GM23338 (cell line): ENCODE measurements around the gene L3MBTL4. TPM values are rescaled to one million over a fixed set of nuclear protein-coding genes. Genes with fewer than 3 reads are reported as not detected.
A peak's percentile ranks its signal among the peaks of the same experiment; 100 is the strongest.

Source experiments
- ATAC-seq: fragments of 200-7000 bp; cut with Tn5 transposase; 3 replicates; pipeline ENCODE4 v1.9.1; 2020
- DNase-seq: peaks from one replicate; pipeline ENCODE4 v3.0.0-alpha.2; 2015; ENCODE audit warnings: low spot score
- H2AFZ ChIP-seq: fragments of 200-600 bp; sonication (generic); 2 replicates; pipeline ENCODE4 v1.8.0; 2016; ENCODE audit warnings: antibody characterized with exemption, mild to moderate bottlenecking, moderate library complexity
- H3F3A ChIP-seq: fragments of 200-600 bp; sonication (generic); replicated peaks from 2 replicates; pipeline ENCODE4 v1.8.0; 2017; ENCODE audit warnings: antibody characterized with exemption, mixed run types, low read depth
- H3K27ac ChIP-seq: fragments of 200-600 bp; sonication (generic); 2 replicates; pipeline ENCODE4 v1.6.1; 2016; ENCODE audit warnings: low read depth
- H3K27me3 ChIP-seq: fragments of 200-600 bp; sonication (generic); 2 replicates; pipeline ENCODE4 v1.8.0; 2016; ENCODE audit warnings: mild to moderate bottlenecking, mixed run types, moderate library complexity; ENCODE audit not compliant: insufficient read depth
- H3K36me3 ChIP-seq: fragments of 200-600 bp; sonication (generic); 2 replicates; pipeline ENCODE4 v1.8.0; 2016; ENCODE audit warnings: mild to moderate bottlenecking; ENCODE audit not compliant: insufficient read depth
- H3K4me1 ChIP-seq: fragments of 200-600 bp; sonication (generic); 2 replicates; pipeline ENCODE4 v1.8.0; 2016; ENCODE audit warnings: mild to moderate bottlenecking, moderate library complexity; ENCODE audit not compliant: insufficient read depth
- H3K4me2 ChIP-seq: fragments of 200-600 bp; sonication (generic); 2 replicates; pipeline ENCODE4 v1.7.1; 2017; ENCODE audit warnings: mixed run types
- H3K4me3 ChIP-seq: fragments of 200-600 bp; sonication (generic); 2 replicates; pipeline ENCODE4 v1.6.1; 2016; ENCODE audit warnings: mixed run types
- H3K79me2 ChIP-seq: fragments of 200-600 bp; sonication (generic); replicated peaks from 2 replicates; pipeline ENCODE4 v1.8.0; 2017; ENCODE audit warnings: mild to moderate bottlenecking; ENCODE audit not compliant: insufficient read depth
- H3K9me2 ChIP-seq: fragments of 200-600 bp; sonication (generic); 2 replicates; pipeline ENCODE4 v1.8.0; 2017; ENCODE audit not compliant: insufficient read depth
- H4K20me1 ChIP-seq: fragments of 200-600 bp; sonication (generic); replicated peaks from 2 replicates; pipeline ENCODE4 v1.8.0; 2017; ENCODE audit warnings: mild to moderate bottlenecking; ENCODE audit not compliant: insufficient read depth
- H3K27ac Mint-ChIP-seq: 2 replicates; pipeline ENCODE4 v1.8.0; 2020; ENCODE audit warnings: inconsistent platforms, mild to moderate bottlenecking, moderate library complexity, mixed read lengths
- H3K27me3 Mint-ChIP-seq: 3 replicates; pipeline ENCODE4 v1.8.0; 2022; ENCODE audit warnings: low read depth, mild to moderate bottlenecking, moderate library complexity, mixed read lengths, inconsistent platforms; ENCODE audit not compliant: insufficient read depth, poor library complexity
- H3K36me3 Mint-ChIP-seq: 3 replicates; pipeline ENCODE4 v1.8.0; 2021; ENCODE audit warnings: low read depth, mild to moderate bottlenecking, inconsistent platforms, moderate library complexity, mixed read lengths
- H3K4me1 Mint-ChIP-seq: 3 replicates; pipeline ENCODE4 v1.8.0; 2020; ENCODE audit warnings: mild to moderate bottlenecking, inconsistent platforms, mixed read lengths
- H3K4me3 Mint-ChIP-seq: 3 replicates; pipeline ENCODE4 v1.8.0; 2021; ENCODE audit warnings: moderate library complexity, mild to moderate bottlenecking, inconsistent platforms, mixed read lengths
- H3K9me3 Mint-ChIP-seq: 3 replicates; pipeline ENCODE4 v1.8.0; 2020; ENCODE audit warnings: moderate library complexity, mild to moderate bottlenecking, inconsistent platforms, mixed read lengths
- CREB1 ChIP-seq: fragments of 250-450 bp; sonication (Bioruptor Pico); IDR thresholded peaks from 2 replicates; pipeline ENCODE4 v1.5.0; 2020; ENCODE audit warnings: low read depth, mild to moderate bottlenecking, moderate library complexity
- EZH2 ChIP-seq: fragments of 200-600 bp; sonication (generic); IDR thresholded peaks from one replicate; pipeline ENCODE4 v1.8.0; 2017; ENCODE audit warnings: antibody characterized with exemption, mild to moderate bottlenecking, low read depth; ENCODE audit not compliant: unreplicated experiment
- EZH2phosphoT487 ChIP-seq: fragments of 200-600 bp; sonication (generic); IDR thresholded peaks from one replicate; pipeline ENCODE4 v1.8.1; 2018; ENCODE audit warnings: antibody characterized with exemption; ENCODE audit not compliant: unreplicated experiment
- JUNB ChIP-seq: IDR thresholded peaks from one replicate; pipeline ENCODE4 v1.6.1; 2016; ENCODE audit warnings: antibody characterized with exemption; ENCODE audit not compliant: unreplicated experiment
- NANOG ChIP-seq: IDR thresholded peaks from 2 replicates; pipeline ENCODE4 v1.6.1; 2016; ENCODE audit warnings: antibody characterized with exemption, borderline replicate concordance
- POLR2AphosphoS5 ChIP-seq: IDR thresholded peaks from 2 replicates; pipeline ENCODE4 v1.6.1; 2016; ENCODE audit warnings: antibody characterized with exemption, low read depth
- STAT1 ChIP-seq: IDR thresholded peaks from one replicate; pipeline ENCODE4 v1.6.1; 2016; ENCODE audit warnings: antibody characterized with exemption; ENCODE audit not compliant: unreplicated experiment
- ZNF114 ChIP-seq: fragments of 250-450 bp; sonication (Bioruptor Pico); IDR thresholded peaks from 2 replicates; pipeline ENCODE4 v1.5.0; 2020; ENCODE audit warnings: mild to moderate bottlenecking, moderate library complexity
- ZNF331 ChIP-seq: fragments of 250-450 bp; sonication (Bioruptor Pico); IDR thresholded peaks from 2 replicates; pipeline ENCODE4 v1.5.0; 2020; ENCODE audit warnings: low read depth, mild to moderate bottlenecking, moderate library complexity
- polyA plus RNA-seq: library from polyadenylated mRNA; unstranded; fragments of >200 nt; fragmentation: Nextera tagmentation; extraction: Ambion mirVana; gene quantifications from 2 replicates; pipeline ENCODE4 v1.2.1, GENCODE V29; 2016
- total RNA-seq: library from RNA; depleted of rRNA; stranded (reverse); fragments of >200 nt; shearing (Covaris generic); gene quantifications from 2 replicates; pipeline ENCODE4 v1.2.3, GENCODE V29; 2014
- TF ChIP-seq, protein P1 (sequence below): fragments of 250-450 bp; sonication (Bioruptor Pico); IDR thresholded peaks from 2 replicates; pipeline ENCODE4 v1.5.0; 2020; ENCODE audit warnings: mild to moderate bottlenecking, moderate library complexity
- TF ChIP-seq, protein P2 (sequence below): IDR thresholded peaks from 2 replicates; pipeline ENCODE4 v1.6.1; 2016; ENCODE audit warnings: antibody characterized with exemption
- TF ChIP-seq, protein P3 (sequence below): IDR thresholded peaks from one replicate; pipeline ENCODE4 v1.6.1; 2018; ENCODE audit warnings: antibody characterized with exemption; ENCODE audit not compliant: unreplicated experiment
- TF ChIP-seq, protein P4 (sequence below), 2 experiments: fragments of 200-600 bp in 1 of 2; sonication (generic) in 1 of 2; conservative IDR thresholded peaks; 2 replicates each; pipeline versions ENCODE4 v1.5.1 to v1.6.1; 2016 to 2017; ENCODE audit warnings: antibody characterized with exemption in 2 of 2, low read depth in 2 of 2, mild to moderate bottlenecking in 2 of 2, moderate library complexity in 1 of 2

Gene L3MBTL4
- total and polyA plus RNA-seq, 2 experiments from 2014 or later = 0.48 to 2.8 TPM

DNA sequence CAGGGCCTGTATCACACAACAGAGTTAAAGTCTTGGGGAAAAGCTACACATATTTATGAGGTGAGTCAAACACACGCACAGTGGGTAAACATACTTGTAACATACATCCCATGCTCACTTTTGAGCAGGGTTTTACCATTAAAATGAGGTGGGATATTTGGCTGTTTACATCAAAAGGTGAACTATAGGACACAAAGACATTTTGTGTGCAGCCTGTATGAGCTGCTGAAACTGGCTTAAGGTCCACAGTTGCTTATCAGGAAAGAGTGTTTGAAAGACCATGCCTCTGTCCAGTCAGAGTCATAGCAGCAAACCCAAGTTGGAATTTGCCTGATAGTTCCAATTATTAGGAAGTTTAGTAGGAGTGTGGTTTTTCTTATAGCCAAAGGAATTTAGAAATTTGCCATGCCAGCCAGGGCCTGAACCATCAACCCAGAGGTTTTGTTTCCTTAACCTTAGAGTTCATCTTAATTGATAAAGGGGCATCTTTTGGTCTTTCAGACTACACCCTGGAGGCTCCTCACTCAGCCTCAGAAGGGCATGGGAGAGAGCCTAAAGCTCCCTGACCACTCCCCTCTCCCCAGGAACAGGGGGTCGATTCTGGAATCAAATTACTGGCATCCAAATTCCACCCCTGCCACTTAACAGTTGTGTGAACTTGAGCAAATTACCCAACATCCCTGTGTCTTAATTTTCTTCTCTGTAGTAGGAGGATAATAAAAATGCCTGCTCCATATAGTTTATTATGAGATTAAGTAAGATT, 29.9 kb upstream of the L3MBTL4 start:
- H3K79me2 ChIP-seq = no peaks in the 10 kb centered on the region
- no peaks in the 10 kb centered on the region for H4K20me1 ChIP-seq
- H3K36me3 Mint-ChIP-seq = no peaks in the 10 kb centered on the region
- H3K27ac ChIP-seq = no peak overlapping the region
- H3K4me1 ChIP-seq = no peaks in the 10 kb centered on the region
- H3K4me1 Mint-ChIP-seq = peaks cover 14% of the 10 kb centered on the region
- H3K27me3 ChIP-seq = no peaks in the 10 kb centered on the region
- DNase-seq (peak; percentile 19), ATAC-seq (peak; percentile 72; the same call in 2 of the 3 replicates)
- H3K9me2 ChIP-seq = no peaks in the 10 kb centered on the region; the same call in 1 of the 2 replicates
- no peak overlapping the region for H3K27ac Mint-ChIP-seq
- H2AFZ ChIP-seq = no peak overlapping the region; the same call in 1 of the 2 replicates
- H3K36me3 ChIP-seq = no peaks in the 10 kb centered on the region
- H3K4me2 ChIP-seq = no peak overlapping the region
- TF ChIP-seq NANOG (no peak), EZH2phosphoT487 (no peak), ZNF114 (CRISPR knock-in tag) (no peak), EZH2 (no peak), POLR2AphosphoS5 (no peak), JUNB (no peak), ZNF331 (CRISPR knock-in tag) (no peak), CREB1 (CRISPR knock-in tag) (no peak), STAT1 (no peak)
- TF ChIP-seq, protein P1, sequence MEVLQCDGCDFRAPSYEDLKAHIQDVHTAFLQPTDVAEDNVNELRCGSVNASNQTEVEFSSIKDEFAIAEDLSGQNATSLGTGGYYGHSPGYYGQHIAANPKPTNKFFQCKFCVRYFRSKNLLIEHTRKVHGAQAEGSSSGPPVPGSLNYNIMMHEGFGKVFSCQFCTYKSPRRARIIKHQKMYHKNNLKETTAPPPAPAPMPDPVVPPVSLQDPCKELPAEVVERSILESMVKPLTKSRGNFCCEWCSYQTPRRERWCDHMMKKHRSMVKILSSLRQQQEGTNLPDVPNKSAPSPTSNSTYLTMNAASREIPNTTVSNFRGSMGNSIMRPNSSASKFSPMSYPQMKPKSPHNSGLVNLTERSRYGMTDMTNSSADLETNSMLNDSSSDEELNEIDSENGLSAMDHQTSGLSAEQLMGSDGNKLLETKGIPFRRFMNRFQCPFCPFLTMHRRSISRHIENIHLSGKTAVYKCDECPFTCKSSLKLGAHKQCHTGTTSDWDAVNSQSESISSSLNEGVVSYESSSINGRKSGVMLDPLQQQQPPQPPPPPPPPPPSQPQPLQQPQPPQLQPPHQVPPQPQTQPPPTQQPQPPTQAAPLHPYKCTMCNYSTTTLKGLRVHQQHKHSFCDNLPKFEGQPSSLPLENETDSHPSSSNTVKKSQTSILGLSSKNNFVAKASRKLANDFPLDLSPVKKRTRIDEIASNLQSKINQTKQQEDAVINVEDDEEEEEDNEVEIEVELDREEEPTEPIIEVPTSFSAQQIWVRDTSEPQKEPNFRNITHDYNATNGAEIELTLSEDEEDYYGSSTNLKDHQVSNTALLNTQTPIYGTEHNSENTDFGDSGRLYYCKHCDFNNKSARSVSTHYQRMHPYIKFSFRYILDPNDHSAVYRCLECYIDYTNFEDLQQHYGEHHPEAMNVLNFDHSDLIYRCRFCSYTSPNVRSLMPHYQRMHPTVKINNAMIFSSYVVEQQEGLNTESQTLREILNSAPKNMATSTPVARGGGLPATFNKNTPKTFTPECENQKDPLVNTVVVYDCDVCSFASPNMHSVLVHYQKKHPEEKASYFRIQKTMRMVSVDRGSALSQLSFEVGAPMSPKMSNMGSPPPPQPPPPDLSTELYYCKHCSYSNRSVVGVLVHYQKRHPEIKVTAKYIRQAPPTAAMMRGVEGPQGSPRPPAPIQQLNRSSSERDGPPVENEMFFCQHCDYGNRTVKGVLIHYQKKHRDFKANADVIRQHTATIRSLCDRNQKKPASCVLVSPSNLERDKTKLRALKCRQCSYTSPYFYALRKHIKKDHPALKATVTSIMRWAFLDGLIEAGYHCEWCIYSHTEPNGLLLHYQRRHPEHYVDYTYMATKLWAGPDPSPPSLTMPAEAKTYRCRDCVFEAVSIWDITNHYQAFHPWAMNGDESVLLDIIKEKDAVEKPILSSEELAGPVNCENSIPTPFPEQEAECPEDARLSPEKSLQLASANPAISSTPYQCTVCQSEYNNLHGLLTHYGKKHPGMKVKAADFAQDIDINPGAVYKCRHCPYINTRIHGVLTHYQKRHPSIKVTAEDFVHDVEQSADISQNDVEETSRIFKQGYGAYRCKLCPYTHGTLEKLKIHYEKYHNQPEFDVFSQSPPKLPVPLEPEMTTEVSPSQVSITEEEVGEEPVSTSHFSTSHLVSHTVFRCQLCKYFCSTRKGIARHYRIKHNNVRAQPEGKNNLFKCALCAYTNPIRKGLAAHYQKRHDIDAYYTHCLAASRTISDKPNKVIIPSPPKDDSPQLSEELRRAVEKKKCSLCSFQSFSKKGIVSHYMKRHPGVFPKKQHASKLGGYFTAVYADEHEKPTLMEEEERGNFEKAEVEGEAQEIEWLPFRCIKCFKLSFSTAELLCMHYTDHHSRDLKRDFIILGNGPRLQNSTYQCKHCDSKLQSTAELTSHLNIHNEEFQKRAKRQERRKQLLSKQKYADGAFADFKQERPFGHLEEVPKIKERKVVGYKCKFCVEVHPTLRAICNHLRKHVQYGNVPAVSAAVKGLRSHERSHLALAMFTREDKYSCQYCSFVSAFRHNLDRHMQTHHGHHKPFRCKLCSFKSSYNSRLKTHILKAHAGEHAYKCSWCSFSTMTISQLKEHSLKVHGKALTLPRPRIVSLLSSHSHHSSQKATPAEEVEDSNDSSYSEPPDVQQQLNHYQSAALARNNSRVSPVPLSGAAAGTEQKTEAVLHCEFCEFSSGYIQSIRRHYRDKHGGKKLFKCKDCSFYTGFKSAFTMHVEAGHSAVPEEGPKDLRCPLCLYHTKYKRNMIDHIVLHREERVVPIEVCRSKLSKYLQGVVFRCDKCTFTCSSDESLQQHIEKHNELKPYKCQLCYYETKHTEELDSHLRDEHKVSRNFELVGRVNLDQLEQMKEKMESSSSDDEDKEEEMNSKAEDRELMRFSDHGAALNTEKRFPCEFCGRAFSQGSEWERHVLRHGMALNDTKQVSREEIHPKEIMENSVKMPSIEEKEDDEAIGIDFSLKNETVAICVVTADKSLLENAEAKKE = no peak
- TF ChIP-seq, protein P2, sequence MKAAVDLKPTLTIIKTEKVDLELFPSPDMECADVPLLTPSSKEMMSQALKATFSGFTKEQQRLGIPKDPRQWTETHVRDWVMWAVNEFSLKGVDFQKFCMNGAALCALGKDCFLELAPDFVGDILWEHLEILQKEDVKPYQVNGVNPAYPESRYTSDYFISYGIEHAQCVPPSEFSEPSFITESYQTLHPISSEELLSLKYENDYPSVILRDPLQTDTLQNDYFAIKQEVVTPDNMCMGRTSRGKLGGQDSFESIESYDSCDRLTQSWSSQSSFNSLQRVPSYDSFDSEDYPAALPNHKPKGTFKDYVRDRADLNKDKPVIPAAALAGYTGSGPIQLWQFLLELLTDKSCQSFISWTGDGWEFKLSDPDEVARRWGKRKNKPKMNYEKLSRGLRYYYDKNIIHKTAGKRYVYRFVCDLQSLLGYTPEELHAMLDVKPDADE = no peak
- TF ChIP-seq, protein P3, sequence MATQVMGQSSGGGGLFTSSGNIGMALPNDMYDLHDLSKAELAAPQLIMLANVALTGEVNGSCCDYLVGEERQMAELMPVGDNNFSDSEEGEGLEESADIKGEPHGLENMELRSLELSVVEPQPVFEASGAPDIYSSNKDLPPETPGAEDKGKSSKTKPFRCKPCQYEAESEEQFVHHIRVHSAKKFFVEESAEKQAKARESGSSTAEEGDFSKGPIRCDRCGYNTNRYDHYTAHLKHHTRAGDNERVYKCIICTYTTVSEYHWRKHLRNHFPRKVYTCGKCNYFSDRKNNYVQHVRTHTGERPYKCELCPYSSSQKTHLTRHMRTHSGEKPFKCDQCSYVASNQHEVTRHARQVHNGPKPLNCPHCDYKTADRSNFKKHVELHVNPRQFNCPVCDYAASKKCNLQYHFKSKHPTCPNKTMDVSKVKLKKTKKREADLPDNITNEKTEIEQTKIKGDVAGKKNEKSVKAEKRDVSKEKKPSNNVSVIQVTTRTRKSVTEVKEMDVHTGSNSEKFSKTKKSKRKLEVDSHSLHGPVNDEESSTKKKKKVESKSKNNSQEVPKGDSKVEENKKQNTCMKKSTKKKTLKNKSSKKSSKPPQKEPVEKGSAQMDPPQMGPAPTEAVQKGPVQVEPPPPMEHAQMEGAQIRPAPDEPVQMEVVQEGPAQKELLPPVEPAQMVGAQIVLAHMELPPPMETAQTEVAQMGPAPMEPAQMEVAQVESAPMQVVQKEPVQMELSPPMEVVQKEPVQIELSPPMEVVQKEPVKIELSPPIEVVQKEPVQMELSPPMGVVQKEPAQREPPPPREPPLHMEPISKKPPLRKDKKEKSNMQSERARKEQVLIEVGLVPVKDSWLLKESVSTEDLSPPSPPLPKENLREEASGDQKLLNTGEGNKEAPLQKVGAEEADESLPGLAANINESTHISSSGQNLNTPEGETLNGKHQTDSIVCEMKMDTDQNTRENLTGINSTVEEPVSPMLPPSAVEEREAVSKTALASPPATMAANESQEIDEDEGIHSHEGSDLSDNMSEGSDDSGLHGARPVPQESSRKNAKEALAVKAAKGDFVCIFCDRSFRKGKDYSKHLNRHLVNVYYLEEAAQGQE = no peak
- TF ChIP-seq, protein P4, sequence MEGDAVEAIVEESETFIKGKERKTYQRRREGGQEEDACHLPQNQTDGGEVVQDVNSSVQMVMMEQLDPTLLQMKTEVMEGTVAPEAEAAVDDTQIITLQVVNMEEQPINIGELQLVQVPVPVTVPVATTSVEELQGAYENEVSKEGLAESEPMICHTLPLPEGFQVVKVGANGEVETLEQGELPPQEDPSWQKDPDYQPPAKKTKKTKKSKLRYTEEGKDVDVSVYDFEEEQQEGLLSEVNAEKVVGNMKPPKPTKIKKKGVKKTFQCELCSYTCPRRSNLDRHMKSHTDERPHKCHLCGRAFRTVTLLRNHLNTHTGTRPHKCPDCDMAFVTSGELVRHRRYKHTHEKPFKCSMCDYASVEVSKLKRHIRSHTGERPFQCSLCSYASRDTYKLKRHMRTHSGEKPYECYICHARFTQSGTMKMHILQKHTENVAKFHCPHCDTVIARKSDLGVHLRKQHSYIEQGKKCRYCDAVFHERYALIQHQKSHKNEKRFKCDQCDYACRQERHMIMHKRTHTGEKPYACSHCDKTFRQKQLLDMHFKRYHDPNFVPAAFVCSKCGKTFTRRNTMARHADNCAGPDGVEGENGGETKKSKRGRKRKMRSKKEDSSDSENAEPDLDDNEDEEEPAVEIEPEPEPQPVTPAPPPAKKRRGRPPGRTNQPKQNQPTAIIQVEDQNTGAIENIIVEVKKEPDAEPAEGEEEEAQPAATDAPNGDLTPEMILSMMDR (conservative IDR thresholded peaks at IDR 0.05; ENCODE audit: low read depth in 2 of 2) = no peak
- H3K4me3 Mint-ChIP-seq = no peak overlapping the region
- no peaks in the 10 kb centered on the region for H3K9me3 Mint-ChIP-seq
- peaks cover 4% of the 10 kb centered on the region for H3K27me3 Mint-ChIP-seq
- H3F3A ChIP-seq = no peaks in the 10 kb centered on the region
- no peak overlapping the region for H3K4me3 ChIP-seq
